Calu3 (cell line): ENCODE measurements around the gene TTLL11. TPM values are rescaled to one million over a fixed set of nuclear protein-coding genes. Genes with fewer than 3 reads are reported as not detected.

Source experiments
- BruUV-seq: library from RNA; stranded (reverse); fragments of 400-500 nt; replicated peaks from 2 replicates; lab custom pipeline; 2021; lab: Mats Ljungman, UMichigan
- CTCF ChIA-PET: fragments of 300-600 bp; sonication (Branson Sonifier 250); formaldehyde crosslinking; loops from one replicate; lab custom pipeline; 2022; ENCODE audit warnings: antibody characterized with exemption; lab: Charles Lee
- DNase-seq: peaks from one replicate; pipeline ENCODE4 v3.0.0; 2022
- H3K27ac Mint-ChIP-seq: one replicate; pipeline ENCODE4 v1.8.0; 2022; ENCODE audit warnings: mixed read lengths; ENCODE audit not compliant: unreplicated experiment
- H3K27me3 Mint-ChIP-seq: one replicate; pipeline ENCODE4 v1.8.0; 2022; ENCODE audit warnings: mixed read lengths; ENCODE audit not compliant: unreplicated experiment
- H3K36me3 Mint-ChIP-seq: one replicate; pipeline ENCODE4 v1.8.0; 2022; ENCODE audit warnings: mild to moderate bottlenecking, moderate library complexity, mixed read lengths; ENCODE audit not compliant: insufficient read depth, unreplicated experiment
- H3K4me1 Mint-ChIP-seq: one replicate; pipeline ENCODE4 v1.8.0; 2022; ENCODE audit warnings: mild to moderate bottlenecking, low read depth, mixed read lengths; ENCODE audit not compliant: unreplicated experiment
- H3K4me3 Mint-ChIP-seq: one replicate; pipeline ENCODE4 v1.8.0; 2022; ENCODE audit warnings: mild to moderate bottlenecking, low read depth, moderate library complexity, mixed read lengths; ENCODE audit not compliant: unreplicated experiment
- H3K9me3 Mint-ChIP-seq: one replicate; pipeline ENCODE4 v1.8.0; 2022; ENCODE audit warnings: low read depth, mixed read lengths; ENCODE audit not compliant: unreplicated experiment
- intact Hi-C: fragments of 100-400 bp; cut with micrococcal nuclease; formaldehyde crosslinking; loops from one replicate; pipeline ENCODE4 v1.10.0; 2022; ENCODE audit not compliant: unreplicated experiment
- total RNA-seq: library from RNA; stranded (reverse); gene quantifications from 2 replicates; pipeline ENCODE4 v1.2.3, GENCODE V29; 2022
- TF ChIP-seq, protein P1 (sequence below): fragments of 200-600 bp; IDR thresholded peaks from one replicate; pipeline ENCODE4 v1.8.0; 2022; ENCODE audit warnings: antibody characterized with exemption; ENCODE audit not compliant: unreplicated experiment

Gene TTLL11
- total RNA-seq, 1 experiment from 2014 or later: 10.5 TPM

DNA sequence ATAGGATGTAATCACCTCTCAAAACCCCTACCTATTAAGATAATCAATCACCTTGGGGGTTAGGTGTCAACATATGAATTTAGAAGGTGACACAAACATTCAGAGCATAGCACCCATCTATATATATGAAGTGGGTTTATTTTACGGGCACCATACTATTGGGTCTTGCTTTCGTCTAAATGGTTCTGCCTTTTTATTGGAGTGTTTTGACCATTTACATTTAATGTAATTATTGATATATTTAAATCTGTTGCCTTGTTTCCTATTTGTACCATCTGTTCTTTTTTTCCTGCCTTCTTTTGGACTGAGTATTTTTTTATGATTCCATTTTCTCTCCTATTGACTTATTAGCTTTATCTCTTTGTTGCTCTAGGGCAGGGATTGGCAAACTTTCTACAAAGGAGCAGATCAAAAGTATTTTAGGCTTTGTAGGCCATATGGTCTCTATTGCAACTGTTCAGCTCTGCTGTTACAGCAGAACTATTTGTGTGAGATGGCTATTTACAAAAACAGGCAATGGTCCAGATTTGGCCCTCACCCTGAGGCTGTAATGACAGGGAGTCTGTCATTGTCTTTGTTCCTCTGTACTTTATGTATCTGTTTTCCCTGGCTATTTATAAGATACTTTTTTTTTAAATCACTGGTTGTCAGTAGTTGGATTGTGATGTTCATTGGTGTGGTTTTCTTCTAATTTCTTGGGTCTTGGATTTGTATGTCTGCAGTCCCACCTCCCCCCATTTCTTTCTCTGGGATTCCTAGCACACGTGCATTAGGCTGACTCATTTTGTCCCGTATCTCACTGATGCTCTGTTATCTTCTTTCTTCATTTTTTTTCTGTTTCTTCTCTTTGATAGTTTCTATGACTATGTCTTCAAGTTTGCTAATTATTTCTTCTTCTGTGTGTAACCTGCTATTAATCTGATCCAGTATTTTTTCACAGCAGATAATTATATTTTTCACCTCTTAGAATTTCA lies 314.6 kb downstream of the TTLL11 start:
- intact Hi-C loops: no loop called here
- no peak overlapping the region for H3K27ac Mint-ChIP-seq
- CTCF ChIA-PET: no interaction called here
- H3K27me3 Mint-ChIP-seq: no peaks in the 10 kb centered on the region
- H3K9me3 Mint-ChIP-seq: no peaks in the 10 kb centered on the region
- no TSS peak for BruUV-seq
- TF ChIP-seq, protein P1, sequence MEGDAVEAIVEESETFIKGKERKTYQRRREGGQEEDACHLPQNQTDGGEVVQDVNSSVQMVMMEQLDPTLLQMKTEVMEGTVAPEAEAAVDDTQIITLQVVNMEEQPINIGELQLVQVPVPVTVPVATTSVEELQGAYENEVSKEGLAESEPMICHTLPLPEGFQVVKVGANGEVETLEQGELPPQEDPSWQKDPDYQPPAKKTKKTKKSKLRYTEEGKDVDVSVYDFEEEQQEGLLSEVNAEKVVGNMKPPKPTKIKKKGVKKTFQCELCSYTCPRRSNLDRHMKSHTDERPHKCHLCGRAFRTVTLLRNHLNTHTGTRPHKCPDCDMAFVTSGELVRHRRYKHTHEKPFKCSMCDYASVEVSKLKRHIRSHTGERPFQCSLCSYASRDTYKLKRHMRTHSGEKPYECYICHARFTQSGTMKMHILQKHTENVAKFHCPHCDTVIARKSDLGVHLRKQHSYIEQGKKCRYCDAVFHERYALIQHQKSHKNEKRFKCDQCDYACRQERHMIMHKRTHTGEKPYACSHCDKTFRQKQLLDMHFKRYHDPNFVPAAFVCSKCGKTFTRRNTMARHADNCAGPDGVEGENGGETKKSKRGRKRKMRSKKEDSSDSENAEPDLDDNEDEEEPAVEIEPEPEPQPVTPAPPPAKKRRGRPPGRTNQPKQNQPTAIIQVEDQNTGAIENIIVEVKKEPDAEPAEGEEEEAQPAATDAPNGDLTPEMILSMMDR: no peak
- no peaks in the 10 kb centered on the region for H3K4me1 Mint-ChIP-seq
- H3K36me3 Mint-ChIP-seq: peaks cover 20% of the 10 kb centered on the region
- DNase-seq: no peak
- H3K4me3 Mint-ChIP-seq: no peak overlapping the region

DNA sequence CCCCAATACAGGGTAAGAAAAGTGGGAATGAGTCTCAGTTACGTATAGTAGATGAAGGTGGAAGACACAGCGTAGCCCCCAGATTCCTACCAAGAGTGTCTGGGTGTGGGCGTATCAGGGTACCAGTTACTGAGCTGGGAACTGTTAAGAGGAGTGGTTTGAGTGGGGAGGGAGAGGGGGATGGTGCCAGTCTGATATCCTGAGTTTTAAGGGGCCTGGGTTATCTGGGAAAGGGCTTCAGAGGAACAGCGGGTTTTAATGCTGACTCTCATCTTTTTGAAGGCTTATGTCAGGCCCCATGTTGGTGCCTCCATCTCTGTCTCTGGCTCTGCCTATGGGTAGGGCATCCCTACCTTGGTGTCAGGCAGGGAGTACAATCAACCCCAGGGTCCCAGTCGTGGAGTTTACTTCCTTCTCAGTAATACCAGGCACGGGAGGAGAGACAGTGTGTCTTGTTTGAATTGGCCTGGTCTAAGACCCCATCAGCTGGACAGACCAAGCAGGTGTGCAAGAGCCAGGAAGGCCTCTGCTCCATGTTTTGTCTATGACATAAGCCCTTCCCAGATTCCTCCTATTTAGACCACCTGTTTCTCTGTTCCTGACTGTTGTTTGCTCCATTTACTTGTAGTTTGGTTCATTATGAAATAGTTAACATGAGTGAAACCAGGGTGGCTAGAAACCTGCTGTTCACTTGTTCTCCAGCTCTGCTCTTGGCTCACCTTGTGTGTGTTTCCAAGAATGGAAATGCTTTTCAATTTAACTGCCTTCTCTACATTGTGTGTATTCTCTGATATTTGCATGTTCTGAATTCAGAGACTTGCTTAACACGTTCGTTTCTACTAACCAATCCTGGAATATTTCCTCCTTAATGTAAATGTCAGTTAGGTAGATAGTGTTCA lies 316.1 kb downstream of the TTLL11 start:
- DNase-seq: no peak
- Mint-ChIP-seq H3K4me1 (no peaks in the 10 kb centered on the region), H3K27ac (no peak overlapping the region), H3K27me3 (no peaks in the 10 kb centered on the region), H3K9me3 (no peaks in the 10 kb centered on the region), H3K36me3 (peaks cover 24% of the 10 kb centered on the region), H3K4me3 (no peak overlapping the region)
- intact Hi-C loops: no loop called here
- TF ChIP-seq, protein P1: no peak
- BruUV-seq: no TSS peak
- CTCF ChIA-PET: no interaction called here

DNA sequence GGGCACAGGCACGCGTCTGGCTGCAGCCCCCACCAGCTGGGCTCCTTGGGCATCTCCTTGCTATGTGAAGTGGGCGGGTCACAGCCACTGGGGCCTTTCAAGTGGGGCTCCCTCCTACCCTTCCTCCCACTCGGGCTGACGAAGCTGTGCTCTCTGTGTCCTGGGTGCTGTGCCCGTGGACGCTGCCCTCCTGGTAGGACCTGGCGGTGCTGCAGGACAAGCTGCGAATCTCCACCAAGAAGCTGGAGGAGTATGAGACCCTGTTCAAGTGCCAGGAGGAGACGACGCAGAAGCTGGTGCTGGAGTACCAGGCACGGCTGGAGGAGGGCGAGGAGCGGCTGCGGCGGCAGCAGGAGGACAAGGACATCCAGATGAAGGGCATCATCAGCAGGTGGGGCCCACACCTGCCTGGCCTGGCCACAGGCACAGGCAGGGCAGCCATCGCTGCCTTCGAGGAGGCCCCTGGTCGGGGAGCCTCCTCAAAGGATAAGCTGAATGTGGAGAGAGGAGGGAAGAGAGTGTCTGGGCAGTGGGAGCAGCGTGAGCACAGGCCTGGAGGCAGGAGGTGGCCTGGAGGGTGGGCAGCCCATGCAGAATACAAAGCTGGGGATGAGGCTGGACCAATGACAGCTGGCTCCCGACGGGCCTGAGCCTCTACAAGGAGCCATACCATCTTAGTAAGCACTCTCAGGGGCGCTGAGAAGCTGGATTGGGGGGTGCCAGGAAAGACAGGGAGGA lies 316.9 kb downstream of the TTLL11 start:
- H3K36me3 Mint-ChIP-seq: peaks cover 21% of the 10 kb centered on the region
- no TSS peak for BruUV-seq
- DNase-seq: no peak
- H3K27ac Mint-ChIP-seq: peak overlapping the region; percentile 8
- no peak overlapping the region for H3K4me3 Mint-ChIP-seq
- CTCF ChIA-PET: no interaction called here
- H3K4me1 Mint-ChIP-seq: no peaks in the 10 kb centered on the region
- TF ChIP-seq, protein P1: no peak
- H3K27me3 Mint-ChIP-seq: no peaks in the 10 kb centered on the region
- H3K9me3 Mint-ChIP-seq: no peaks in the 10 kb centered on the region
- intact Hi-C loops: no loop called here
